ENCODE data around the gene ZDHHC11B.
"Not testable (repeated sequence)": the region's sequence is repeated elsewhere in the genome, so short reads cannot be mapped to it uniquely, and the experiment has no call there.

- not testable (repeated sequence) for TF ChIP-seq CTCF, POLR2A (IDR thresholded peaks at IDR 0.05)
These were observed 104.3 kb downstream of the ZDHHC11B start for GRCh38 chr5:680118-680795.

Data from right lobe of liver (tissue), 4 donors.